ENCODE results near the gene FAM124B.

Gene FAM124B

GRCh38 chr2:224381521-224382279, 20.2 kb downstream of the FAM124B start:
- DNase-seq (ENCODE audit: low read depth in 2 of 2, low spot score in 1 of 2): no peak

- DNase-seq (ENCODE audit: low read depth in 2 of 2, low spot score in 1 of 2): no peak
Observed at GRCh38 chr2:224379986-224380385, 21.9 kb downstream of the FAM124B start.

- DNase-seq (ENCODE audit: low read depth in 2 of 2, low spot score in 1 of 2): no peak
Observed at GRCh38 chr2:224379172-224379571, 22.7 kb downstream of the FAM124B start.

GRCh38 chr2:224378701-224379097, 23.2 kb downstream of the FAM124B start:
- no peak for DNase-seq (ENCODE audit: low read depth in 2 of 2, low spot score in 1 of 2)

- DNase-seq (ENCODE audit: low read depth in 2 of 2, low spot score in 1 of 2): no peak
Observed at GRCh38 chr2:224377751-224378700, 23.9 kb downstream of the FAM124B start.

- DNase-seq (ENCODE audit: low read depth in 2 of 2, low spot score in 1 of 2): no peak
Observed at GRCh38 chr2:224372641-224373040, 29.3 kb downstream of the FAM124B start.

GRCh38 chr2:224369028-224369632, 32.8 kb downstream of the FAM124B start:
- no peak for DNase-seq (ENCODE audit: low read depth in 2 of 2, low spot score in 1 of 2)

GRCh38 chr2:224366267-224366844, 35.6 kb downstream of the FAM124B start:
- no peak for DNase-seq (ENCODE audit: low read depth in 2 of 2, low spot score in 1 of 2)

- no peak for DNase-seq (ENCODE audit: low read depth in 2 of 2, low spot score in 1 of 2)
Observed at GRCh38 chr2:224365331-224365730, 36.6 kb downstream of the FAM124B start.

- DNase-seq (ENCODE audit: low read depth in 2 of 2, low spot score in 1 of 2): no peak
Observed at GRCh38 chr2:224363281-224363680, 38.6 kb downstream of the FAM124B start.

- DNase-seq (ENCODE audit: low read depth in 2 of 2, low spot score in 1 of 2): no peak
Observed at GRCh38 chr2:224362094-224362493, 39.8 kb downstream of the FAM124B start.

GRCh38 chr2:224360801-224361251, 41.1 kb downstream of the FAM124B start:
- no peak for DNase-seq (ENCODE audit: low read depth in 2 of 2, low spot score in 1 of 2)

GRCh38 chr2:224359569-224359968, 42.3 kb downstream of the FAM124B start:
- DNase-seq (ENCODE audit: low read depth in 2 of 2, low spot score in 1 of 2): no peak

GRCh38 chr2:224357098-224357901, 44.6 kb downstream of the FAM124B start:
- peak; percentile 7 to 28 for DNase-seq (ENCODE audit: low read depth in 2 of 2, low spot score in 1 of 2)

- DNase-seq (ENCODE audit: low read depth in 2 of 2, low spot score in 1 of 2): no peak
Observed at GRCh38 chr2:224354632-224355211, 47.2 kb downstream of the FAM124B start.

GRCh38 chr2:224350703-224351102, 51.2 kb downstream of the FAM124B start:
- DNase-seq (ENCODE audit: low read depth in 2 of 2, low spot score in 1 of 2): no peak

- no peak for DNase-seq (ENCODE audit: low read depth in 2 of 2, low spot score in 1 of 2)
Observed at GRCh38 chr2:224349396-224349795, 52.5 kb downstream of the FAM124B start.

GRCh38 chr2:224347176-224348051, 54.5 kb downstream of the FAM124B start:
- DNase-seq (ENCODE audit: low read depth in 2 of 2, low spot score in 1 of 2): no peak

GRCh38 chr2:224345492-224345891, 56.4 kb downstream of the FAM124B start:
- no peak for DNase-seq (ENCODE audit: low read depth in 2 of 2, low spot score in 1 of 2)
